B cell (primary cell): ENCODE measurements around the gene FGF6. TPM values are rescaled to one million over a fixed set of nuclear protein-coding genes. Genes with fewer than 3 reads are reported as not detected.

Experiments
- ATAC-seq: fragments of 200-7000 bp; cut with Tn5 transposase; one replicate; pipeline ENCODE4 v1.10.0; 2021; ENCODE audit warnings: low read depth, mild to moderate bottlenecking, moderate number of reproducible peaks, moderate library complexity
- CTCF ChIA-PET: fragments of 350-600 bp; sonication (Branson Sonifier 250); formaldehyde crosslinking; loops from one replicate; lab custom pipeline; 2021; ENCODE audit warnings: antibody characterized with exemption, inconsistent platforms; lab: Charles Lee
- POLR2A ChIA-PET: fragments of 350-600 bp; sonication (Branson Sonifier 250); formaldehyde crosslinking; loops from one replicate; lab custom pipeline; 2021; ENCODE audit warnings: antibody characterized with exemption; lab: Charles Lee
- DNase-seq: peaks from one replicate; pipeline ENCODE4 v3.0.0; 2013
- H2AFZ ChIP-seq: 2 replicates; pipeline ENCODE4 v1.6.1; 2012; ENCODE audit warnings: mild to moderate bottlenecking, low read depth, low read length; ENCODE audit not compliant: insufficient read depth, poor library complexity, severe bottlenecking
- H3K27ac ChIP-seq, 2 donors: 1 replicate in 1 of 2; 2 replicates in 1 of 2; pipeline ENCODE4 v1.5.1; 2012 to 2013; ENCODE audit warnings: low read length in 2 of 2, mild to moderate bottlenecking in 2 of 2, moderate library complexity in 1 of 2
- H3K27me3 ChIP-seq, 4 experiments: fragments of 200-600 bp in 1 of 4; sonication (generic) in 1 of 4; replicated peaks in 1 of 4; 1 replicate in 2 of 4; 2 replicates in 2 of 4; pipeline versions ENCODE4 v1.6.1 to v1.7.0; 2013 to 2016; ENCODE audit warnings: low read length in 3 of 4, mild to moderate bottlenecking in 2 of 4, mixed read lengths in 1 of 4, moderate library complexity in 1 of 4; ENCODE audit not compliant: insufficient read depth in 4 of 4, control insufficient read depth in 3 of 4; ENCODE audit errors: control extremely low read depth in 1 of 4
- H3K36me3 ChIP-seq, 2 experiments: replicated peaks in 1 of 2; 1 replicate in 1 of 2; 2 replicates in 1 of 2; pipeline versions ENCODE4 v1.6.1 to v1.7.1; 2013; ENCODE audit warnings: low read length in 1 of 2; ENCODE audit not compliant: insufficient read depth in 2 of 2, control insufficient read depth in 1 of 2; ENCODE audit errors: control extremely low read depth in 1 of 2, extremely low read depth in 1 of 2
- H3K4me1 ChIP-seq, 2 donors: fragments of 200-600 bp in 1 of 2; sonication (generic) in 1 of 2; 1 replicate in 1 of 2; 2 replicates in 1 of 2; pipeline versions ENCODE4 v1.5.1 to v1.6.1; 2013 to 2017; ENCODE audit warnings: low read length in 2 of 2; ENCODE audit not compliant: control insufficient read depth in 2 of 2, insufficient read depth in 2 of 2
- H3K4me2 ChIP-seq: replicated peaks from 2 replicates; pipeline ENCODE3; 2012; ENCODE audit warnings: mild to moderate bottlenecking, low read depth, low read length; ENCODE audit not compliant: poor library complexity, severe bottlenecking
- H3K4me3 ChIP-seq, 5 experiments: fragments of 200-600 bp in 1 of 5; sonication (generic) in 1 of 5; 1 replicate in 3 of 5; 2 replicates in 2 of 5; pipeline versions ENCODE4 v1.5.1 to v1.7.0; 2011 to 2016; ENCODE audit warnings: low read length in 4 of 5, mild to moderate bottlenecking in 4 of 5, low read depth in 2 of 5, control low read depth in 1 of 5, moderate library complexity in 1 of 5; ENCODE audit not compliant: insufficient read depth in 1 of 5; ENCODE audit errors: control extremely low read depth in 1 of 5, extremely low read depth in 1 of 5
- H3K79me2 ChIP-seq: fragments of 200-600 bp; sonication (generic); one replicate; pipeline ENCODE4 v1.6.0; 2016; ENCODE audit warnings: low read length; ENCODE audit not compliant: control insufficient read depth, insufficient read depth
- H3K9ac ChIP-seq: fragments of 200-600 bp; sonication (generic); 2 replicates; pipeline ENCODE4 v1.6.1; 2017; ENCODE audit warnings: mild to moderate bottlenecking, low read length, moderate library complexity
- H3K9me3 ChIP-seq, 3 donors: one replicate each; pipeline versions ENCODE4 v1.6.1 to v1.7.1; 2013; ENCODE audit warnings: low read length in 2 of 3; ENCODE audit not compliant: control insufficient read depth in 2 of 3, insufficient read depth in 1 of 3; ENCODE audit errors: control extremely low read depth in 1 of 3
- H4K20me1 ChIP-seq: 2 replicates; pipeline ENCODE4 v1.6.0; 2012; ENCODE audit warnings: mild to moderate bottlenecking, low read length; ENCODE audit not compliant: insufficient read depth, control insufficient read depth, poor library complexity, severe bottlenecking
- H3K27ac Mint-ChIP-seq: one replicate; pipeline ENCODE4 v1.8.0; 2021; ENCODE audit warnings: mixed read lengths
- H3K27me3 Mint-ChIP-seq: one replicate; pipeline ENCODE4 v1.8.0; 2021; ENCODE audit warnings: mixed read lengths
- H3K4me1 Mint-ChIP-seq: one replicate; pipeline ENCODE4 v1.8.0; 2021; ENCODE audit warnings: mixed read lengths
- H3K4me3 Mint-ChIP-seq: one replicate; pipeline ENCODE4 v1.8.0; 2021; ENCODE audit warnings: mixed read lengths
- H3K9me3 Mint-ChIP-seq: one replicate; pipeline ENCODE4 v1.8.0; 2022; ENCODE audit warnings: mixed read lengths; ENCODE audit not compliant: insufficient read depth
- EZH2 ChIP-seq: IDR thresholded peaks from 2 replicates; pipeline ENCODE4 v1.6.1; 2012; ENCODE audit warnings: borderline replicate concordance, low read depth, mild to moderate bottlenecking, moderate library complexity, low read length; ENCODE audit not compliant: insufficient read depth, poor library complexity, severe bottlenecking
- WGBS: methylation state at CpG from one replicate; pipeline ENCODE4 v1.1.5; 2013; ENCODE audit warnings: missing lambda C conversion rate; ENCODE audit not compliant: insufficient coverage; 5-methylcytosine and 5-hydroxymethylcytosine counted together
- intact Hi-C: fragments of 100-400 bp; cut with micrococcal nuclease; formaldehyde crosslinking; loops from one replicate; pipeline ENCODE4 v1.10.0; 2022
- polyA plus RNA-seq: library from polyadenylated mRNA; depleted of rRNA; stranded (reverse); fragments of >200 nt; gene quantifications from 2 replicates; pipeline ENCODE4 v1.2.3, GENCODE V29; 2012
- total RNA-seq, 2 donors: library from RNA; stranded (reverse); fragments of 120-200 nt in 1 of 2; gene quantifications; 1 replicate in 1 of 2; 2 replicates in 1 of 2; pipeline versions ENCODE4 v1.2.3 to v1.2.4, GENCODE V29; 2013 to 2022
- TF ChIP-seq, protein P1 (sequence below): fragments of 200-600 bp; IDR thresholded peaks from one replicate; pipeline ENCODE4 v1.8.0; 2022; ENCODE audit warnings: antibody characterized with exemption, mild to moderate bottlenecking

FGF6 gene
- total and polyA plus RNA-seq, 2 donors (not counting 1 experiment from before 2014, with no cell fraction given) = not detected

DNA sequence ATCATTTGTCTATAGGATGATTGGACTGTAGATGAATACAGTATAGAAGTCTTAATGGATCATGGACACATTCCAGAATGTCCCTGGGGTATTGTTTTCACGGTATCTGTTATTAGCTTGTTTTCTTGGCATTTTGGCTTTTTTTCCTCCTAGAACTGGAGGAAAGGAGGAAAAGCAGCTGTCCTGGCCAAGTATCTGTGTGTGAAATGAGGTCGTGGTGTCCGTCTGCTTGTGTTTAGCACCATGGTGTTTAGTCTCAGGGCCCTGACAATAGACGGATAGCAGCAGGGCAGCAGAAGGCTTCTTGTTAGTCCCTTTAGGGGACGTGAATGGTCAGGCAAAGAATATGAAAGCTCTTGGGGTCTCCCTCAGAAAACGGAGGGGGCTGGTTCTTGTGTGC lies 21.2 kb downstream of the FGF6 start:
- H3K79me2 ChIP-seq = no peaks in the 10 kb centered on the region
- 92% methylated on average over 4 of the region's 6 CpGs for WGBS
- no peaks in the 10 kb centered on the region for H3K27me3 ChIP-seq
- TF ChIP-seq, protein P1, sequence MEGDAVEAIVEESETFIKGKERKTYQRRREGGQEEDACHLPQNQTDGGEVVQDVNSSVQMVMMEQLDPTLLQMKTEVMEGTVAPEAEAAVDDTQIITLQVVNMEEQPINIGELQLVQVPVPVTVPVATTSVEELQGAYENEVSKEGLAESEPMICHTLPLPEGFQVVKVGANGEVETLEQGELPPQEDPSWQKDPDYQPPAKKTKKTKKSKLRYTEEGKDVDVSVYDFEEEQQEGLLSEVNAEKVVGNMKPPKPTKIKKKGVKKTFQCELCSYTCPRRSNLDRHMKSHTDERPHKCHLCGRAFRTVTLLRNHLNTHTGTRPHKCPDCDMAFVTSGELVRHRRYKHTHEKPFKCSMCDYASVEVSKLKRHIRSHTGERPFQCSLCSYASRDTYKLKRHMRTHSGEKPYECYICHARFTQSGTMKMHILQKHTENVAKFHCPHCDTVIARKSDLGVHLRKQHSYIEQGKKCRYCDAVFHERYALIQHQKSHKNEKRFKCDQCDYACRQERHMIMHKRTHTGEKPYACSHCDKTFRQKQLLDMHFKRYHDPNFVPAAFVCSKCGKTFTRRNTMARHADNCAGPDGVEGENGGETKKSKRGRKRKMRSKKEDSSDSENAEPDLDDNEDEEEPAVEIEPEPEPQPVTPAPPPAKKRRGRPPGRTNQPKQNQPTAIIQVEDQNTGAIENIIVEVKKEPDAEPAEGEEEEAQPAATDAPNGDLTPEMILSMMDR = no peak
- no peak for TF ChIP-seq EZH2
- H3K9me3 Mint-ChIP-seq = no peaks in the 10 kb centered on the region
- no peaks in the 10 kb centered on the region for H3K36me3 ChIP-seq
- no peak overlapping the region for H3K4me2 ChIP-seq
- no peak overlapping the region for H3K4me3 Mint-ChIP-seq
- ATAC-seq = no peak
- no peak overlapping the region for H3K9ac ChIP-seq
- CTCF ChIA-PET = no interaction called here
- no peak overlapping the region for H2AFZ ChIP-seq
- H3K4me1 ChIP-seq = no peaks in the 10 kb centered on the region
- no peak for DNase-seq
- POLR2A ChIA-PET = no interaction called here
- intact Hi-C loops = no loop called here
- no peaks in the 10 kb centered on the region for H3K9me3 ChIP-seq
- no peaks in the 10 kb centered on the region for H3K27me3 Mint-ChIP-seq
- no peak overlapping the region for H3K27ac ChIP-seq
- no peaks in the 10 kb centered on the region for H4K20me1 ChIP-seq
- no peak overlapping the region for H3K27ac Mint-ChIP-seq
- H3K4me1 Mint-ChIP-seq = no peaks in the 10 kb centered on the region
- no peak overlapping the region for H3K4me3 ChIP-seq

DNA sequence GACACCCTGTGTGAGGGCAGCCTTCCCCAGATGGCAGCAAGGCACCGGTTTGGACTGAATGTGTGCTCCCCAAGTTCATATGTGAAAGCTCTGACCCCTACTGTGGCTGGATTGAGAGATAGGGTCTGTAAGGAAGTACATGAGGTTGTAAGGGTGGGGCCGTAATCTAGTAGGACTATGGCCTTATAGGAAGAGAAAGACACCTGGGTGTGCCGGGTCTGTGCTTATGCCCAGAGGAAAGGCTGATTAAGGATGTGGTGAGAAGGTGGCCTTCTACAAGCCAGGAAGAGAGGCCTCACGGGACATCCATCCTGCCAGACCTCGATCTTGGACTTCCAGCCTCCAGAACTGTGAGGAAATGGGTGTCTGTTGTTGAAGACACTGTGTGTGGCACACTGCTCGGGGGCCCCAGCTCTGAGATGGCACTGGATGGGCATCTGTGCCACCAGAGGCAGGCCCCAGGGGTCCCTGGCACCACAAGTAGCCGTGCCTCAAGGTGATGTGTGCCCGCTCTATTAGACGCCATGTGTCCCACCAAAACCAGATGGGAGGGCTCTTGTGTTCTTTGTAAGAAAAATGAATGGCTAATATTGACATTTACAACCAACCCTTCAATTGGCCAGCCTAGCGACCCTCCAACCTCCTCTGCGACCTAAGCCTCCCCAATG lies 22.0 kb downstream of the FGF6 start:
- Mint-ChIP-seq H3K27ac (no peak overlapping the region), H3K4me3 (no peak overlapping the region), H3K27me3 (peaks cover 5% of the 10 kb centered on the region), H3K9me3 (no peaks in the 10 kb centered on the region), H3K4me1 (no peaks in the 10 kb centered on the region)
- intact Hi-C loops = no loop called here
- no peak overlapping the region for H3K27ac ChIP-seq
- 51% methylated on average over 8 of the region's 11 CpGs for WGBS
- CTCF ChIA-PET = interaction anchor here (0.7 to 3.5 kb wide), 4 partner anchors 8 to 334 kb away, joined by 3 to 20 read pairs (median 8); no protein-coding TSS in a partner anchor
- H3K9ac ChIP-seq = no peak overlapping the region
- POLR2A ChIA-PET = no interaction called here
- H3K4me1 ChIP-seq = no peaks in the 10 kb centered on the region
- no peak overlapping the region for H2AFZ ChIP-seq
- ATAC-seq (no peak), DNase-seq (no peak)
- H3K4me3 ChIP-seq = no peak overlapping the region
- no peaks in the 10 kb centered on the region for H3K27me3 ChIP-seq
- no peaks in the 10 kb centered on the region for H3K79me2 ChIP-seq
- H3K9me3 ChIP-seq = no peaks in the 10 kb centered on the region
- H3K4me2 ChIP-seq = no peak overlapping the region
- H4K20me1 ChIP-seq = no peaks in the 10 kb centered on the region
- no peaks in the 10 kb centered on the region for H3K36me3 ChIP-seq
- TF ChIP-seq EZH2 = no peak
- TF ChIP-seq, protein P1 = no peak
